Bronchial epithelial cell (primary cell): ENCODE results near the gene CPM. TPM values are rescaled to one million over a fixed set of nuclear protein-coding genes. Genes with fewer than 3 reads are reported as not detected.

Experiments used
- DNase-seq: peaks from one replicate; pipeline ENCODE4 v3.0.0-alpha.2; 2010; ENCODE audit warnings: low read depth
- FAIRE-seq: peaks from 2 replicates; lab custom pipeline; 2011; peaks lifted over from hg19 to GRCh38; lab: Jason Lieb, UNC
- H3K27me3 ChIP-seq: 2 replicates; pipeline ENCODE4 v1.5.1; 2011; ENCODE audit warnings: low read length; ENCODE audit not compliant: control insufficient read depth, insufficient read depth
- H3K36me3 ChIP-seq: 2 replicates; pipeline ENCODE4 v1.5.1; 2011; ENCODE audit warnings: low read length; ENCODE audit not compliant: control insufficient read depth, insufficient read depth
- H3K4me3 ChIP-seq: 2 replicates; pipeline ENCODE4 v1.5.1; 2011; ENCODE audit warnings: mild to moderate bottlenecking, low read depth, low read length, control low read depth
- total RNA-seq: library from RNA; depleted of rRNA; stranded (reverse); fragments of >200 nt; gene quantifications from 2 replicates; pipeline ENCODE4 v1.2.1, GENCODE V29; 2014
- TF ChIP-seq, protein P1 (sequence below): IDR thresholded peaks from 2 replicates; pipeline ENCODE4 v1.5.1; 2011; ENCODE audit warnings: mild to moderate bottlenecking, moderate library complexity, low read length, control low read depth, inconsistent platforms; ENCODE audit not compliant: insufficient read depth, severe bottlenecking

CPM gene
- total RNA-seq, 1 donor from 2014 or later: 7.1 TPM

DNA sequence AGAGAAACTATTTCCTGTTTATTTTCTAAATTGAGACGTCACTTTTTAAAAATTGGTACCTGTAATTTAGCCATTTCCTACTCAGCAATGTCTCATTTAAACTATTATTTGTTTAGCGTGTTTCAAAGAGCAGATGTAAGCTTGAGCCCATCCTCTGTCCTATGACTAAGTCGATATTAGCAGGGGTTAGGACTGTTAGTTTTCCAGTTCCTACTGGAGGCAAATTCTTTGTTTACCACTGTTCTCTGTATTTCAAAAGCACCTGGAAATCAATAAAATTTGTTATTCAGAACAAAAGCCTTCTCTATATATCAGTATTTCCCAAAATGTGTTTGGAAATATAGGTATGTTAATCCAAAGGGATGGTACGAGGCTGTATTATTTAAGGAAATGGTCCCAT lies 82.6 kb downstream of the CPM start:
- TF ChIP-seq, protein P1, sequence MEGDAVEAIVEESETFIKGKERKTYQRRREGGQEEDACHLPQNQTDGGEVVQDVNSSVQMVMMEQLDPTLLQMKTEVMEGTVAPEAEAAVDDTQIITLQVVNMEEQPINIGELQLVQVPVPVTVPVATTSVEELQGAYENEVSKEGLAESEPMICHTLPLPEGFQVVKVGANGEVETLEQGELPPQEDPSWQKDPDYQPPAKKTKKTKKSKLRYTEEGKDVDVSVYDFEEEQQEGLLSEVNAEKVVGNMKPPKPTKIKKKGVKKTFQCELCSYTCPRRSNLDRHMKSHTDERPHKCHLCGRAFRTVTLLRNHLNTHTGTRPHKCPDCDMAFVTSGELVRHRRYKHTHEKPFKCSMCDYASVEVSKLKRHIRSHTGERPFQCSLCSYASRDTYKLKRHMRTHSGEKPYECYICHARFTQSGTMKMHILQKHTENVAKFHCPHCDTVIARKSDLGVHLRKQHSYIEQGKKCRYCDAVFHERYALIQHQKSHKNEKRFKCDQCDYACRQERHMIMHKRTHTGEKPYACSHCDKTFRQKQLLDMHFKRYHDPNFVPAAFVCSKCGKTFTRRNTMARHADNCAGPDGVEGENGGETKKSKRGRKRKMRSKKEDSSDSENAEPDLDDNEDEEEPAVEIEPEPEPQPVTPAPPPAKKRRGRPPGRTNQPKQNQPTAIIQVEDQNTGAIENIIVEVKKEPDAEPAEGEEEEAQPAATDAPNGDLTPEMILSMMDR: no peak
- no peaks in the 10 kb centered on the region for H3K27me3 ChIP-seq
- DNase-seq (no peak), FAIRE-seq (no peak)
- H3K4me3 ChIP-seq: no peak overlapping the region
- H3K36me3 ChIP-seq: no peaks in the 10 kb centered on the region

DNA sequence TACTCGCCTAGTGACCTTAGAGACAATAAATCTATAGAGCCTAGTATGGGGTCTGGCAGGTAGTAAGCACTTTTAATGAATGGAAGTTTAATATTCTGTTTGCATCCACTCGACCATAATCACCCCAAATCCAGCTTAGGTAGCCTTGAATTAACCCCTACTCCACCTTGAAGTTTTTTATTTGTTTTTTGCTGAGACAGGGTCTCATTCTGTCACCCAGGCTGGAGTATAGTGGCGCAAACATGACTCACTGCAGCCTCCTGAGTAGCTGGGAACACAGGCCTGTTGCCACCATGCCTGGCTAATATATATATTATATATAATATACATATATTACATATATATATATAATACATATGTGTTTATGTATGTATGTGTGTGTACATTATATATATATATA lies 86.2 kb downstream of the CPM start:
- DNase-seq (no peak), FAIRE-seq (no peak)
- no peak overlapping the region for H3K4me3 ChIP-seq
- peaks cover under 1% of the 10 kb centered on the region for H3K36me3 ChIP-seq
- TF ChIP-seq, protein P1: no peak
- H3K27me3 ChIP-seq: no peaks in the 10 kb centered on the region

DNA sequence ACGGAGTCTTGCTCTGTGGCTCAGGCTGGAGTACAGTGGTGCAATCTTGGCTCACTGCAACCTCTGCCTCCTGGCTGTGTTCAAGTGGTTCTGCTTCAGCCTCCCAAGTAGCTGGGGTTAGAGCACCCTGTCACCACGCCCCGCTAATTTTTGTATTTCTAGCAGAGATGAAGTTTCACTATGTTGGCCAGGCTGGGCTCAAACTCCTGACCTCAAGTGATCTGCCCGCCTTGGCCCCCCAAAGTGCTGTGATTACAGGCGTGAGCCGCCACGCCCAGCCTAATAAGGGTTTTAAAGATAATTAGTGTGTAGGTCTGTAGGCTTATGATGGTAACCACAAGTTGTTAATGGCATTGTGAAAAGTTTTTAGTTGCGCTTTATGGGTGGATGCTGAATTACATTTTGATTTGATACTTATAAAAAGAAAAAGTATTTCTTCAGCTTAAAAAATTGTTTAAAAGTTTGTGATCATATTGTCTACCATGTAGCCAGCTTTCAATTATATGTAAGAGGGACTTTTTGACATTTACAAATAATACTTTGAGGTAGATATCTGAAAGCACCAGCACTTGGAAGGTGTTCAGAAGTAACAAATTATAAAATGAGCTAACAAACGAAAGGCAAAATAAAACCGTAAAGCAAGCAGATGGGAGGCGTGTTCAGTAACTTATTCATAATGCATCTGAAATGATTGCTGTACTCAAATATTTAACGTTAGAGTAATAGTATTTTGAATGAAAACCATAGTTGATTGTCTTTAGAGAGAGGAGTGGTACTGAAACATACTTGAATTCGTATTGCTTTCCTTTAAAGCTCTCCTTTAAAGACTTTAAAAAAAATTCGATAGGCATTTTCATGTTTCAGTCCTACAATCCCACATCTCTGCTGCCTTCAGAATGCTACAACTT lies 87.9 kb downstream of the CPM start:
- Histone ChIP-seq H3K27me3 (no peaks in the 10 kb centered on the region), H3K4me3 (no peak overlapping the region), H3K36me3 (peaks cover 5% of the 10 kb centered on the region)
- no peak for DNase-seq
- TF ChIP-seq, protein P1: no peak
- FAIRE-seq: no peak

DNA sequence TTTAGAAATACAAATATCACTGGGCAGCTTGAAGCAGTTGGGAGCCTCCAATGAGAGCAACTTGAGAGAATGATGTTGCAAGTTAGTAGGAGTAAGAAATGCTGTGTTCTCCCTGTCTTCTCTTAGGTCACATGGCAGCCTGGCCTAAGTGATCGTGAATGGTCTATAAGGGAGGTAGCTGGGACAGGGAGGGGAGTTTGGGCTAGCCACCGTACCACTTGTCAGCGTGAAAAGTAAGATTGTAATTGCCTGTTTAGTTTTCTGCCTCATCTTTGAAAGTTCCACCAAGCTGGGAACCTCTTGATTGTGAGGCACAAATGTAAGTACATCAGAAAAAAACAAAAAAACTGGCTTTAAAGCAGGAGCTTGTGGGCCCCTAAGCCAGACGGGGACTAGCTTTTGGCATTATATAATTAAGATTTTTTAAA lies 88.6 kb downstream of the CPM start:
- FAIRE-seq (no peak), DNase-seq (no peak)
- TF ChIP-seq, protein P1: no peak
- Histone ChIP-seq H3K27me3 (no peaks in the 10 kb centered on the region), H3K36me3 (peaks cover 7% of the 10 kb centered on the region), H3K4me3 (no peak overlapping the region)

DNA sequence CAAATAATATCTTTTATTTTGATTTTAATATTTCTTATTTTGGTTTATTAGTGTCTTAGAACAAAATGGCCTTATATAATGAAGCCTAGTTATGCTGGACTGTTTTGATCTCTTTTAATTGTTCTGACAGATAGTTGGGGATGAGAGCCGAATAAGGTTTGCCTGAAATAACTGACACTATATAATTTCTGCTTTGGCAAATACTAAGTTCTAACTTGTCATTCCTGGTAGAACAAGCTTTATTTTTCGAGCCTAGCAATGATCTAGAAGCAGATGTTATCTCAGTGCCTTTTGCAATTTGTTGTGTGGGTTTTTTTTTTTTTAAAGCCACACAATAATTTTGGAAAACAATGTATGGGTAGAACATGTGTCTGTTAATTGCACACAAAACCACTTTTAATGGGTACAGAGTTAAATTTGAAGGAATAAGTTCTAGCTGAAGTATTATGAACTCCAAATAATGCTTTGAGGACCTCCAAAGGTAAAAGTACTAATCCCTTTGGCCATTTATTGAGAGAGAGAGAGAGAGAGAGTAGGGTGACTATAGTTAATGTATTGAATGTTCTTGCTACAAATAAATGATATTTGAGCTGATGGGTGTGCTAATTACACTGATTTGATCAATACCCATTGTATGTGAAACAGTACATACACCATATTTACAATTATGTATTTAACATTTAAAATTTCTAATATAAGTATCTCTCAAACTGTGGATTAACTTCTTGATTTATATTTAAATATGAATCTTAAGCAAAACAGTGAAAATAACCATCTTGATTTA lies 90.0 kb downstream of the CPM start:
- no peaks in the 10 kb centered on the region for H3K27me3 ChIP-seq
- TF ChIP-seq, protein P1: no peak
- DNase-seq (no peak), FAIRE-seq (no peak)
- H3K36me3 ChIP-seq: peaks cover 12% of the 10 kb centered on the region
- no peak overlapping the region for H3K4me3 ChIP-seq
